Tibial nerve (tissue), 3 donors: Measurements from ENCODE around the gene URAD.

ENCODE experiments used
- CTCF ChIP-seq, 5 experiments: fragments of 200-600 bp in 3 of 5; fragments of 450-650 bp in 2 of 5; sonication (generic) in 3 of 5; IDR thresholded peaks; one replicate each; pipeline ENCODE4 v1.5.1; 2016 to 2019; ENCODE audit warnings: antibody characterized with exemption in 5 of 5, mild to moderate bottlenecking in 3 of 5, moderate library complexity in 2 of 5
- POLR2A ChIP-seq, 2 donors: fragments of 450-650 bp; IDR thresholded peaks; one replicate each; pipeline ENCODE4 v1.6.1; 2017; ENCODE audit warnings: antibody characterized with exemption in 2 of 2, mild to moderate bottlenecking in 2 of 2, moderate library complexity in 2 of 2

GRCh38 chr13:27942972-27943371 lies 45.5 kb downstream of the URAD start:
- no peak for TF ChIP-seq CTCF (IDR thresholded peaks at IDR 0.05)
- no peak for TF ChIP-seq POLR2A (IDR thresholded peaks at IDR 0.05)
